ENCODE measurements around the gene GGCX. TPM values are rescaled to one million over a fixed set of nuclear protein-coding genes. Genes with fewer than 3 reads are reported as not detected.

Gene GGCX
- total RNA-seq, 2 donors from 2014 or later, result 74.5 to 89.5 TPM

DNA sequence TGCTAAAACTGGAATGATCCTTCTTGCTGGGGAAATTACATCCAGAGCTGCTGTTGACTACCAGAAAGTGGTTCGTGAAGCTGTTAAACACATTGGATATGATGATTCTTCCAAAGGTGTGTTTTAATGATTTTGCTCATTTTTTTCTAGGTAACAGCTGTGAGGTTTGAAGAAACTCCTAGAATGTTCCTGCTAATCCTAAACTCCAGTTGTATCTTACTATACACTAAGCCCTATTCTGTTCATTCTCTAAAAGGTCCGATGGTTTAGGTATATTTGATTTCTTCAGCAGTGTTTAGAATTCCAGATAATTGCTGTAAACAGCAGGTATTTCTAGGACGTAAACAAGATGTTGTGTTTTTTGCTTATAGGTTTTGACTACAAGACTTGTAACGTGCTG lies 20.0 kb downstream of the GGCX start:
- Mint-ChIP-seq H3K9me3 (no peaks in the 10 kb centered on the region), H3K4me1 (peaks cover 42% of the 10 kb centered on the region), H3K27me3 (ENCODE audit: insufficient read depth) (no peaks in the 10 kb centered on the region), H3K4me3 (peak overlapping the region; percentile 95), H3K36me3 (ENCODE audit: low read depth) (peaks cover 61% of the 10 kb centered on the region), H3K27ac (no peak overlapping the region)
- peaks cover 54% of the 10 kb centered on the region for H3K36me3 ChIP-seq (ENCODE audit: control insufficient read depth, insufficient read depth, low read length)
- no peaks in the 10 kb centered on the region for H3K9me3 ChIP-seq (ENCODE audit: control insufficient read depth, low read length)
- H3K27ac ChIP-seq (ENCODE audit: low read depth, low read length), result no peak overlapping the region
- H3K4me1 ChIP-seq (ENCODE audit: control insufficient read depth, insufficient read depth, low read length), result peaks cover 22% of the 10 kb centered on the region
- TF ChIP-seq, protein P1, sequence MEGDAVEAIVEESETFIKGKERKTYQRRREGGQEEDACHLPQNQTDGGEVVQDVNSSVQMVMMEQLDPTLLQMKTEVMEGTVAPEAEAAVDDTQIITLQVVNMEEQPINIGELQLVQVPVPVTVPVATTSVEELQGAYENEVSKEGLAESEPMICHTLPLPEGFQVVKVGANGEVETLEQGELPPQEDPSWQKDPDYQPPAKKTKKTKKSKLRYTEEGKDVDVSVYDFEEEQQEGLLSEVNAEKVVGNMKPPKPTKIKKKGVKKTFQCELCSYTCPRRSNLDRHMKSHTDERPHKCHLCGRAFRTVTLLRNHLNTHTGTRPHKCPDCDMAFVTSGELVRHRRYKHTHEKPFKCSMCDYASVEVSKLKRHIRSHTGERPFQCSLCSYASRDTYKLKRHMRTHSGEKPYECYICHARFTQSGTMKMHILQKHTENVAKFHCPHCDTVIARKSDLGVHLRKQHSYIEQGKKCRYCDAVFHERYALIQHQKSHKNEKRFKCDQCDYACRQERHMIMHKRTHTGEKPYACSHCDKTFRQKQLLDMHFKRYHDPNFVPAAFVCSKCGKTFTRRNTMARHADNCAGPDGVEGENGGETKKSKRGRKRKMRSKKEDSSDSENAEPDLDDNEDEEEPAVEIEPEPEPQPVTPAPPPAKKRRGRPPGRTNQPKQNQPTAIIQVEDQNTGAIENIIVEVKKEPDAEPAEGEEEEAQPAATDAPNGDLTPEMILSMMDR (conservative IDR thresholded peaks at IDR 0.05), result no peak
- peak overlapping the region; percentile 99 for H3K4me3 ChIP-seq (ENCODE audit: low read length)
- WGBS, 2 experiments (ENCODE audit: insufficient coverage in 1 of 2, insufficient read length in 1 of 2), result 85 to 89% methylated on average over 4 of the region's 4 CpGs
- H3K9ac ChIP-seq (ENCODE audit: extremely low read depth, low read length, poor library complexity, severe bottlenecking), result peak overlapping the region; percentile 98
- DNase-seq, result no peak
- H3K27me3 ChIP-seq (ENCODE audit: control insufficient read depth, insufficient read depth, low read length, poor library complexity, severe bottlenecking), result no peaks in the 10 kb centered on the region

DNA sequence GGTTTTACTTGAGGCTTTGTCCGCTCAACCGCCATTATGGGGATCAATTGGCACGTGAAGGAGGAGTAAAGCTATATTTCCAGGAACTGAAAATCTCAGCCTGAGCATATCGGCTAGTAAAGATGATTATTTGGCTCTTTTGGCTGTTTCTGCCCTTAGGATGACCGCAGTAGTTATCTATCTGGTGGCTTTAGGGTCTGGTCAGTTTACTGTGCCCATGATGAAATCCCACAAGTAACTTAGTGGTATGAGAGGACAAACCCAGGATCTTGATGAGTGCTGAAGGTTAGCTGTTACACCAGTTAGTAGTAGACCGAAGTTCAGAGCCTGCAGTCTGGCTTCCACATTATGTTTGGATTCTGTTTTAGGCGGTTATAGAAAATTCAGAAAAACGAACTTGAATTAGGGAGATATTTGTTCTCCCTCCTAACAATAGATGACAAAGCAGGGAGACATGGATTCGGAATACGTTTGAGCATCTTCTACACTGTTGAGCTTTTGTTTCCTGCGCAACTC lies 21.1 kb downstream of the GGCX start:
- Histone ChIP-seq H3K36me3 (ENCODE audit: control insufficient read depth, insufficient read depth, low read length) (peaks cover 45% of the 10 kb centered on the region), H3K4me1 (ENCODE audit: control insufficient read depth, insufficient read depth, low read length) (peaks cover 22% of the 10 kb centered on the region), H3K27me3 (ENCODE audit: control insufficient read depth, insufficient read depth, low read length, poor library complexity, severe bottlenecking) (no peaks in the 10 kb centered on the region), H3K27ac (ENCODE audit: low read depth, low read length) (peak overlapping the region; percentile 100), H3K4me3 (ENCODE audit: low read length) (peak overlapping the region; percentile 99), H3K9me3 (ENCODE audit: control insufficient read depth, low read length) (no peaks in the 10 kb centered on the region), H3K9ac (ENCODE audit: extremely low read depth, low read length, poor library complexity, severe bottlenecking) (peak overlapping the region; percentile 98)
- H3K27ac Mint-ChIP-seq, result peak overlapping the region; percentile 89
- no peaks in the 10 kb centered on the region for H3K9me3 Mint-ChIP-seq
- 3 to 5% methylated on average over 10 to 11 of the region's 11 CpGs for WGBS, 2 experiments (ENCODE audit: insufficient coverage in 1 of 2, insufficient read length in 1 of 2)
- peak overlapping the region; percentile 95 for H3K4me3 Mint-ChIP-seq
- H3K27me3 Mint-ChIP-seq (ENCODE audit: insufficient read depth), result no peaks in the 10 kb centered on the region
- H3K4me1 Mint-ChIP-seq, result peaks cover 42% of the 10 kb centered on the region
- TF ChIP-seq, protein P1 (conservative IDR thresholded peaks at IDR 0.05), result no peak
- H3K36me3 Mint-ChIP-seq (ENCODE audit: low read depth), result peaks cover 53% of the 10 kb centered on the region
- DNase-seq, result no peak

DNA sequence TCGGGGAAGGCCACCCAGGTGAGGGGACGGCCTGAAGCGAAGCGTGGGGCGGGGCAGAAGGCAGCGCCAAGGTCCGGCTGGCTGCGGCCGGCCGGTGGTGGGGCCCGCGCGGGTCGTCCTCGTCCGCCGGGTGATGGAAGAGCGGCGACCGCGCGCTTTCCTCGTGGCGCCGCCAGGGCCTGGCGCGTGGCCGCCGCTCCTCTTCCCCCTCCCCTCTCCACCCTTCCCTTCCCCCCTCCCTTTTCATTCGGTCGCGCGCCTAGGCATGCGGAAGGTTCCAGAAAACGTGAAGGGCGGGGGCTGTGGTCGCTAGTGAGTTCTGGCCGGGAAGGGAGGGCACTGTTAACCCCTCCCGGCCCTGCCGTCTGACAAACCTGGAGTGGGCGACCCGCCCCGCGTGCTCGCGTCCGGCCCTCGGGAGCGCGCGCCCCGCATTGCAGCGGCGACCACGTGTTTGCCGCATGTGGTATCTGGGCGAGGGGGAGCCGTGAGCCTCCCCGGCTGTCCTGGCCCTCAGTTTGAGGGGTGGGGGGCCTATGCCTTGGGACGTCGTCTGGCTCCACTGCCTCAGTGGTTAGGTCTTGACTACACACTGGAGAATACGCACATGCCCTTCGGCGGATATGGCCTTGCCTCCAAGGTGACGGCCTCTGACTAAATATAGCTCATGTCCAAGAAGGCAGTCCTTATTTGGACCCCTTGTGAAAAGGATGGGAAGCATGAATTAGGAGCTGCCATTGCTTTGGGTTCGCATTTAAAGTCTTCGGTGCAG lies 21.7 kb downstream of the GGCX start:
- Histone ChIP-seq H3K27me3 (ENCODE audit: control insufficient read depth, insufficient read depth, low read length, poor library complexity, severe bottlenecking) (no peaks in the 10 kb centered on the region), H3K9me3 (ENCODE audit: control insufficient read depth, low read length) (no peaks in the 10 kb centered on the region), H3K4me1 (ENCODE audit: control insufficient read depth, insufficient read depth, low read length) (peaks cover 22% of the 10 kb centered on the region), H3K9ac (ENCODE audit: extremely low read depth, low read length, poor library complexity, severe bottlenecking) (peak overlapping the region; percentile 98), H3K27ac (ENCODE audit: low read depth, low read length) (peak overlapping the region; percentile 100), H3K36me3 (ENCODE audit: control insufficient read depth, insufficient read depth, low read length) (peaks cover 42% of the 10 kb centered on the region), H3K4me3 (ENCODE audit: low read length) (peak overlapping the region; percentile 99)
- DNase-seq, result peak; percentile 73
- 0% methylated on average over 31 to 67 of the region's 67 CpGs for WGBS, 2 experiments (ENCODE audit: insufficient coverage in 1 of 2, insufficient read length in 1 of 2)
- H3K27me3 Mint-ChIP-seq (ENCODE audit: insufficient read depth), result no peaks in the 10 kb centered on the region
- TF ChIP-seq, protein P1 (conservative IDR thresholded peaks at IDR 0.05), result no peak
- peaks cover 42% of the 10 kb centered on the region for H3K4me1 Mint-ChIP-seq
- H3K4me3 Mint-ChIP-seq, result peak overlapping the region; percentile 95
- peaks cover 47% of the 10 kb centered on the region for H3K36me3 Mint-ChIP-seq (ENCODE audit: low read depth)
- no peaks in the 10 kb centered on the region for H3K9me3 Mint-ChIP-seq
- peak overlapping the region; percentile 99 for H3K27ac Mint-ChIP-seq
